Stomach (tissue), 9 donors: ENCODE data around the gene BMPR2. TPM values are rescaled to one million over a fixed set of nuclear protein-coding genes. Genes with fewer than 3 reads are reported as not detected.
"Not testable (repeated sequence)": the region's sequence is repeated elsewhere in the genome, so short reads cannot be mapped to it uniquely, and the experiment has no call there.

Experiments used
- DNase-seq, 2 donors: peaks; one replicate each; pipeline versions ENCODE4 v3.0.0 to v3.0.0-alpha.2; 2013 to 2019
- H3K27ac ChIP-seq, 5 donors: fragments of 200-600 bp in 4 of 5; sonication (generic) in 4 of 5; one replicate each; pipeline ENCODE4 v1.5.1; 2013 to 2019; ENCODE audit warnings: mild to moderate bottlenecking in 1 of 5, moderate library complexity in 1 of 5
- H3K27me3 ChIP-seq, 3 donors: fragments of 200-600 bp; sonication (generic); one replicate each; pipeline ENCODE4 v1.5.1; 2017 to 2019; ENCODE audit warnings: mixed run types in 1 of 3
- H3K36me3 ChIP-seq, 4 donors: fragments of 200-600 bp; sonication (generic); 1 replicate in 3 of 4; 2 replicates in 1 of 4; pipeline ENCODE4 v1.5.1; 2016 to 2019
- H3K4me1 ChIP-seq, 4 donors: fragments of 200-600 bp; sonication (generic); one replicate each; pipeline ENCODE4 v1.5.1; 2016 to 2019
- H3K4me3 ChIP-seq, 4 donors: fragments of 200-600 bp; sonication (generic) in 3 of 4; one replicate each; pipeline ENCODE4 v1.5.1; 2016 to 2019; ENCODE audit warnings: mild to moderate bottlenecking in 1 of 4
- H3K9me3 ChIP-seq, 4 donors: fragments of 200-600 bp; sonication (generic); one replicate each; pipeline ENCODE4 v1.5.1; 2016 to 2019
- CTCF ChIP-seq, 7 experiments: fragments of 450-650 bp in 4 of 7; fragments of 200-600 bp in 3 of 7; sonication (generic) in 3 of 7; IDR thresholded peaks; one replicate each; pipeline ENCODE4 v1.5.1; 2016 to 2019; ENCODE audit warnings: antibody characterized with exemption in 7 of 7, control low read depth in 2 of 7, mild to moderate bottlenecking in 1 of 7
- EP300 ChIP-seq: sonication (generic); formaldehyde crosslinking; IDR thresholded peaks from one replicate; pipeline ENCODE4 v1.6.1; 2017; ENCODE audit warnings: antibody characterized with exemption
- POLR2A ChIP-seq, 4 donors: fragments of 450-650 bp; IDR thresholded peaks; one replicate each; pipeline ENCODE4 v1.6.1; 2016; ENCODE audit warnings: antibody characterized with exemption in 4 of 4, control low read depth in 2 of 4, mild to moderate bottlenecking in 1 of 4, moderate library complexity in 1 of 4
- POLR2AphosphoS5 ChIP-seq, 3 donors: sonication (generic); formaldehyde crosslinking; IDR thresholded peaks; one replicate each; pipeline ENCODE4 v1.6.1; 2016; ENCODE audit warnings: antibody characterized with exemption in 3 of 3
- WGBS, 5 donors: extraction: QIAGEN DNeasy Blood & Tissue Kit in 3 of 5; methylation state at CpG; one replicate each; pipeline versions ENCODE4 v1.1.5 to v1.1.7; 2013 to 2018; 5-methylcytosine and 5-hydroxymethylcytosine counted together
- intact Hi-C: fragments of 100-400 bp; cut with DNase I; formaldehyde crosslinking; loops from one replicate; pipeline ENCODE4 v1.15.1; 2023; ENCODE audit warnings: low total_unique reads
- polyA plus RNA-seq, 3 donors: library from polyadenylated mRNA; stranded (reverse); fragments of 200-250 nt; gene quantifications; one replicate each; pipeline ENCODE4 v1.2.3, GENCODE V29; 2013
- total RNA-seq, 5 donors: library from RNA; depleted of rRNA; stranded (reverse); fragments of >200 nt; gene quantifications; one replicate each; pipeline versions ENCODE4 v1.1.0 to v1.2.3, GENCODE V29; 2014 to 2016
- donor health status: healthy with polysubstance abuse.
- donor health status: Bipolar disorder and iron deficiency.
- donor health status: healthy.

The BMPR2 gene
- total and polyA plus RNA-seq, 8 donors, result 2.8 to 48.3 (median 16.2) TPM

GRCh38 chr2:202541137-202541536 lies 165.0 kb downstream of the BMPR2 start:
- DNase-seq, result peak; percentile 23 to 34
- Histone ChIP-seq H3K4me3 (no peak overlapping the region), H3K36me3 (peaks cover 0 to 6% (median 2%) of the 10 kb centered on the region in 4 donors), H3K9me3 (no peaks in the 10 kb centered on the region), H3K4me1 (peaks cover 0 to 27% (median 14%) of the 10 kb centered on the region in 4 donors), H3K27ac (no peak overlapping the region), H3K27me3 (no peaks in the 10 kb centered on the region)
- intact Hi-C loops, result no loop called here
- WGBS, 5 donors, result 22 to 51% (median 35%) methylated on average over 3 of the region's 3 CpGs
- TF ChIP-seq EP300 (no peak), POLR2AphosphoS5 (IDR thresholded peaks at IDR 0.05) (no peak), CTCF (IDR thresholded peaks at IDR 0.05) (no peak), POLR2A (IDR thresholded peaks at IDR 0.05) (no peak)

GRCh38 chr2:202542142-202542541 lies 166.0 kb downstream of the BMPR2 start:
- TF ChIP-seq POLR2AphosphoS5 (IDR thresholded peaks at IDR 0.05) (peak in 1 of 3 donors; percentile 6), EP300 (no peak), POLR2A (IDR thresholded peaks at IDR 0.05) (no peak), CTCF (IDR thresholded peaks at IDR 0.05) (no peak)
- no peaks in the 10 kb centered on the region for H3K27me3 ChIP-seq
- H3K4me1 ChIP-seq, result peaks cover 0 to 34% (median 18%) of the 10 kb centered on the region in 4 donors
- 45 to 67% (median 64%) methylated on average over 3 of the region's 3 CpGs for WGBS, 5 donors
- H3K9me3 ChIP-seq, result no peaks in the 10 kb centered on the region
- intact Hi-C loops, result no loop called here
- peak overlapping the region in 1 of 5 donors; percentile 29 for H3K27ac ChIP-seq
- H3K36me3 ChIP-seq, result peaks cover 0 to 6% (median 2%) of the 10 kb centered on the region in 4 donors
- no peak overlapping the region for H3K4me3 ChIP-seq
- peak in 1 of 2 donors; percentile 78 for DNase-seq

GRCh38 chr2:202545523-202545922 lies 169.4 kb downstream of the BMPR2 start:
- no peak overlapping the region for H3K27ac ChIP-seq
- DNase-seq, result no peak
- no peaks in the 10 kb centered on the region for H3K9me3 ChIP-seq
- H3K4me3 ChIP-seq, result no peak overlapping the region
- no peaks in the 10 kb centered on the region for H3K27me3 ChIP-seq
- WGBS, 5 donors, result 25 to 50% (median 36%) methylated on average over 1 of the region's 1 CpG
- no peak for TF ChIP-seq POLR2AphosphoS5 (IDR thresholded peaks at IDR 0.05)
- no peak for TF ChIP-seq EP300
- no peak for TF ChIP-seq CTCF (IDR thresholded peaks at IDR 0.05)
- no peak for TF ChIP-seq POLR2A (IDR thresholded peaks at IDR 0.05)
- intact Hi-C loops, result no loop called here
- peaks cover 0 to 40% (median 24%) of the 10 kb centered on the region in 4 donors for H3K4me1 ChIP-seq
- peaks cover 0 to 20% (median 11%) of the 10 kb centered on the region in 4 donors for H3K36me3 ChIP-seq

GRCh38 chr2:202545931-202546330 lies 169.8 kb downstream of the BMPR2 start:
- Histone ChIP-seq H3K27me3 (no peaks in the 10 kb centered on the region), H3K4me1 (peaks cover 0 to 37% (median 21%) of the 10 kb centered on the region in 4 donors), H3K27ac (no peak overlapping the region), H3K36me3 (peaks cover 0 to 20% (median 11%) of the 10 kb centered on the region in 4 donors), H3K9me3 (no peaks in the 10 kb centered on the region), H3K4me3 (no peak overlapping the region)
- TF ChIP-seq EP300 (no peak), POLR2AphosphoS5 (IDR thresholded peaks at IDR 0.05) (no peak), POLR2A (IDR thresholded peaks at IDR 0.05) (no peak), CTCF (IDR thresholded peaks at IDR 0.05) (no peak)
- WGBS, 5 donors, result 29 to 65% (median 50%) methylated on average over 2 of the region's 2 CpGs
- intact Hi-C loops, result no loop called here
- no peak for DNase-seq

GRCh38 chr2:202546499-202547141 lies 170.5 kb downstream of the BMPR2 start:
- H3K27ac ChIP-seq, DNase-seq, H3K4me3 ChIP-seq, intact Hi-C loops, H3K9me3 ChIP-seq, H3K27me3 ChIP-seq: not testable (repeated sequence)
- peaks cover 0 to 30% (median 15%) of the 10 kb centered on the region in 4 donors for H3K4me1 ChIP-seq
- 74 to 80% (median 76%) methylated on average over 13 of the region's 13 CpGs for WGBS, 5 donors
- H3K36me3 ChIP-seq, result peaks cover 0 to 20% (median 11%) of the 10 kb centered on the region in 4 donors
